ENCODE data around the gene MICAL3.

MICAL3 gene

GRCh38 chr22:17865183-17866055 lies 158.9 kb downstream of the MICAL3 start:
- ATAC-seq (ENCODE audit: low read depth) (no peak), DNase-seq (ENCODE audit: low spot score) (no peak)
- no peak for TF ChIP-seq CTCF (IDR thresholded peaks at IDR 0.05; ENCODE audit: poor library complexity, severe bottlenecking)
- H3K27me3 ChIP-seq (ENCODE audit: insufficient read depth, poor library complexity, severe bottlenecking) = no peaks in the 10 kb centered on the region
- H3K4me3 ChIP-seq (ENCODE audit: severe bottlenecking) = no peak overlapping the region
- no peaks in the 10 kb centered on the region for H3K9me3 ChIP-seq (ENCODE audit: severe bottlenecking)
- H3K27ac ChIP-seq (ENCODE audit: poor library complexity, severe bottlenecking) = no peak overlapping the region
- H3K36me3 ChIP-seq (ENCODE audit: low read depth) = peaks cover 89% of the 10 kb centered on the region
- no peaks in the 10 kb centered on the region for H3K4me1 ChIP-seq (ENCODE audit: insufficient read depth, poor library complexity, severe bottlenecking)

GRCh38 chr22:17864398-17865182 lies 159.8 kb downstream of the MICAL3 start:
- Histone ChIP-seq H3K4me1 (ENCODE audit: insufficient read depth, poor library complexity, severe bottlenecking) (no peaks in the 10 kb centered on the region), H3K9me3 (ENCODE audit: severe bottlenecking) (no peaks in the 10 kb centered on the region), H3K27me3 (ENCODE audit: insufficient read depth, poor library complexity, severe bottlenecking) (no peaks in the 10 kb centered on the region), H3K4me3 (ENCODE audit: severe bottlenecking) (no peak overlapping the region), H3K27ac (ENCODE audit: poor library complexity, severe bottlenecking) (no peak overlapping the region), H3K36me3 (ENCODE audit: low read depth) (peaks cover 81% of the 10 kb centered on the region)
- ATAC-seq (ENCODE audit: low read depth) = no peak
- DNase-seq (ENCODE audit: low spot score) = no peak
- no peak for TF ChIP-seq CTCF (IDR thresholded peaks at IDR 0.05; ENCODE audit: poor library complexity, severe bottlenecking)

GRCh38 chr22:17862646-17863181 lies 161.6 kb downstream of the MICAL3 start:
- H3K36me3 ChIP-seq (ENCODE audit: low read depth) = peaks cover 70% of the 10 kb centered on the region
- DNase-seq (ENCODE audit: low spot score) = no peak

GRCh38 chr22:17861909-17862308 lies 162.5 kb downstream of the MICAL3 start:
- peaks cover 12% of the 10 kb centered on the region for H3K4me1 ChIP-seq (ENCODE audit: insufficient read depth, poor library complexity, severe bottlenecking)
- no peak for TF ChIP-seq CTCF (IDR thresholded peaks at IDR 0.05; ENCODE audit: poor library complexity, severe bottlenecking)
- ATAC-seq (ENCODE audit: low read depth) (no peak), DNase-seq (ENCODE audit: low spot score) (no peak)
- no peaks in the 10 kb centered on the region for H3K9me3 ChIP-seq (ENCODE audit: severe bottlenecking)
- H3K27ac ChIP-seq (ENCODE audit: poor library complexity, severe bottlenecking) = no peak overlapping the region
- H3K4me3 ChIP-seq (ENCODE audit: severe bottlenecking) = no peak overlapping the region
- no peaks in the 10 kb centered on the region for H3K27me3 ChIP-seq (ENCODE audit: insufficient read depth, poor library complexity, severe bottlenecking)
- peaks cover 63% of the 10 kb centered on the region for H3K36me3 ChIP-seq (ENCODE audit: low read depth)

More at GRCh38 chr22:17862646-17863181, 161.6 kb downstream of the MICAL3 start:
- no peak overlapping the region for H3K4me3 ChIP-seq (ENCODE audit: severe bottlenecking)
- H3K9me3 ChIP-seq (ENCODE audit: severe bottlenecking) = no peaks in the 10 kb centered on the region
- H3K27me3 ChIP-seq (ENCODE audit: insufficient read depth, poor library complexity, severe bottlenecking) = no peaks in the 10 kb centered on the region
- H3K4me1 ChIP-seq (ENCODE audit: insufficient read depth, poor library complexity, severe bottlenecking) = peaks cover 12% of the 10 kb centered on the region
- H3K27ac ChIP-seq (ENCODE audit: poor library complexity, severe bottlenecking) = no peak overlapping the region
- no peak for TF ChIP-seq CTCF (IDR thresholded peaks at IDR 0.05; ENCODE audit: poor library complexity, severe bottlenecking)
- ATAC-seq (ENCODE audit: low read depth) = no peak
